ENCODE data around the gene CEP85L. TPM values are rescaled to one million over a fixed set of nuclear protein-coding genes. Genes with fewer than 3 reads are reported as not detected.

CEP85L gene
- total RNA-seq (2012; rRNA removed): 10.0 and 16.5 TPM in 2 replicates

- H3K27me3 ChIP-seq (ENCODE audit: control insufficient read depth, insufficient read depth, low read length): no peaks in the 10 kb centered on the region
- H3K4me1 ChIP-seq (ENCODE audit: control insufficient read depth, insufficient read depth, low read length): peaks cover 9% of the 10 kb centered on the region
- H3K36me3 ChIP-seq (ENCODE audit: insufficient read depth, low read length): no peaks in the 10 kb centered on the region
- peak within 1 kb of the TSS; percentile 100 for H3K4me3 ChIP-seq (ENCODE audit: low read length)
- peak within 1 kb of the TSS; percentile 99 for H3K9ac ChIP-seq (ENCODE audit: low read depth, low read length)
- peak within 1 kb of the TSS; percentile 85 for H3K4me2 ChIP-seq (ENCODE audit: low read length)
- H3K9me3 ChIP-seq (replicated peaks; ENCODE audit: low read length): no peaks in the 10 kb centered on the region
Observed at GRCh38 chr6:118651282-118652050, at the start of gene CEP85L. Gene CEP85L (minus strand): TSS chr6:118651591. CDS start chr6:118651269, 322 bp downstream.

GRCh38 chr6:118700531-118700930 lies 49.1 kb upstream of the CEP85L start:
- H3K9me3 ChIP-seq (replicated peaks; ENCODE audit: low read length): no peaks in the 10 kb centered on the region
- H3K4me3 ChIP-seq (ENCODE audit: low read length): no peak overlapping the region
- H3K27me3 ChIP-seq (ENCODE audit: control insufficient read depth, insufficient read depth, low read length): no peaks in the 10 kb centered on the region
- H3K9ac ChIP-seq (ENCODE audit: low read depth, low read length): no peak overlapping the region
- H3K4me1 ChIP-seq (ENCODE audit: control insufficient read depth, insufficient read depth, low read length): peaks cover 10% of the 10 kb centered on the region
- no peaks in the 10 kb centered on the region for H3K36me3 ChIP-seq (ENCODE audit: insufficient read depth, low read length)
- no peak overlapping the region for H3K4me2 ChIP-seq (ENCODE audit: low read length)

GRCh38 chr6:118697554-118697953 lies 46.2 kb upstream of the CEP85L start:
- no peaks in the 10 kb centered on the region for H3K36me3 ChIP-seq (ENCODE audit: insufficient read depth, low read length)
- H3K4me3 ChIP-seq (ENCODE audit: low read length): no peak overlapping the region
- H3K4me1 ChIP-seq (ENCODE audit: control insufficient read depth, insufficient read depth, low read length): no peaks in the 10 kb centered on the region
- no peaks in the 10 kb centered on the region for H3K9me3 ChIP-seq (replicated peaks; ENCODE audit: low read length)
- no peaks in the 10 kb centered on the region for H3K27me3 ChIP-seq (ENCODE audit: control insufficient read depth, insufficient read depth, low read length)
- H3K4me2 ChIP-seq (ENCODE audit: low read length): no peak overlapping the region
- no peak overlapping the region for H3K9ac ChIP-seq (ENCODE audit: low read depth, low read length)

GRCh38 chr6:118696271-118696670 lies 44.9 kb upstream of the CEP85L start:
- H3K4me2 ChIP-seq (ENCODE audit: low read length): no peak overlapping the region
- H3K36me3 ChIP-seq (ENCODE audit: insufficient read depth, low read length): no peaks in the 10 kb centered on the region
- H3K4me3 ChIP-seq (ENCODE audit: low read length): no peak overlapping the region
- H3K4me1 ChIP-seq (ENCODE audit: control insufficient read depth, insufficient read depth, low read length): no peaks in the 10 kb centered on the region
- H3K9me3 ChIP-seq (replicated peaks; ENCODE audit: low read length): no peaks in the 10 kb centered on the region
- no peak overlapping the region for H3K9ac ChIP-seq (ENCODE audit: low read depth, low read length)
- no peaks in the 10 kb centered on the region for H3K27me3 ChIP-seq (ENCODE audit: control insufficient read depth, insufficient read depth, low read length)

GRCh38 chr6:118693562-118693961 lies 42.2 kb upstream of the CEP85L start:
- Histone ChIP-seq H3K9me3 (replicated peaks; ENCODE audit: low read length) (no peaks in the 10 kb centered on the region), H3K27me3 (ENCODE audit: control insufficient read depth, insufficient read depth, low read length) (no peaks in the 10 kb centered on the region), H3K36me3 (ENCODE audit: insufficient read depth, low read length) (no peaks in the 10 kb centered on the region), H3K4me1 (ENCODE audit: control insufficient read depth, insufficient read depth, low read length) (no peaks in the 10 kb centered on the region), H3K4me3 (ENCODE audit: low read length) (no peak overlapping the region), H3K9ac (ENCODE audit: low read depth, low read length) (no peak overlapping the region), H3K4me2 (ENCODE audit: low read length) (no peak overlapping the region)

GRCh38 chr6:118685823-118686449 lies 34.5 kb upstream of the CEP85L start:
- no peaks in the 10 kb centered on the region for H3K4me1 ChIP-seq (ENCODE audit: control insufficient read depth, insufficient read depth, low read length)
- H3K36me3 ChIP-seq (ENCODE audit: insufficient read depth, low read length): no peaks in the 10 kb centered on the region

GRCh38 chr6:118683881-118684872 lies 32.8 kb upstream of the CEP85L start:
- H3K4me3 ChIP-seq (ENCODE audit: low read length): no peak overlapping the region
- no peak overlapping the region for H3K4me2 ChIP-seq (ENCODE audit: low read length)
- no peaks in the 10 kb centered on the region for H3K9me3 ChIP-seq (replicated peaks; ENCODE audit: low read length)
- no peak overlapping the region for H3K9ac ChIP-seq (ENCODE audit: low read depth, low read length)
- H3K4me1 ChIP-seq (ENCODE audit: control insufficient read depth, insufficient read depth, low read length): peaks cover 5% of the 10 kb centered on the region
- no peaks in the 10 kb centered on the region for H3K27me3 ChIP-seq (ENCODE audit: control insufficient read depth, insufficient read depth, low read length)
- no peaks in the 10 kb centered on the region for H3K36me3 ChIP-seq (ENCODE audit: insufficient read depth, low read length)

More at GRCh38 chr6:118685823-118686449, 34.5 kb upstream of the CEP85L start:
- no peaks in the 10 kb centered on the region for H3K9me3 ChIP-seq (replicated peaks; ENCODE audit: low read length)
- no peak overlapping the region for H3K4me2 ChIP-seq (ENCODE audit: low read length)
- no peak overlapping the region for H3K4me3 ChIP-seq (ENCODE audit: low read length)
- H3K9ac ChIP-seq (ENCODE audit: low read depth, low read length): no peak overlapping the region
- no peaks in the 10 kb centered on the region for H3K27me3 ChIP-seq (ENCODE audit: control insufficient read depth, insufficient read depth, low read length)

GRCh38 chr6:118680452-118681095 lies 29.2 kb upstream of the CEP85L start:
- H3K36me3 ChIP-seq (ENCODE audit: insufficient read depth, low read length): no peaks in the 10 kb centered on the region
- H3K9me3 ChIP-seq (replicated peaks; ENCODE audit: low read length): no peaks in the 10 kb centered on the region
- H3K4me2 ChIP-seq (ENCODE audit: low read length): no peak overlapping the region
- no peak overlapping the region for H3K4me3 ChIP-seq (ENCODE audit: low read length)
- peaks cover 9% of the 10 kb centered on the region for H3K4me1 ChIP-seq (ENCODE audit: control insufficient read depth, insufficient read depth, low read length)
- no peaks in the 10 kb centered on the region for H3K27me3 ChIP-seq (ENCODE audit: control insufficient read depth, insufficient read depth, low read length)
- H3K9ac ChIP-seq (ENCODE audit: low read depth, low read length): no peak overlapping the region

GRCh38 chr6:118679327-118679901 lies 28.0 kb upstream of the CEP85L start:
- H3K9ac ChIP-seq (ENCODE audit: low read depth, low read length): no peak overlapping the region
- H3K36me3 ChIP-seq (ENCODE audit: insufficient read depth, low read length): no peaks in the 10 kb centered on the region
- no peaks in the 10 kb centered on the region for H3K27me3 ChIP-seq (ENCODE audit: control insufficient read depth, insufficient read depth, low read length)
- H3K9me3 ChIP-seq (replicated peaks; ENCODE audit: low read length): no peaks in the 10 kb centered on the region
- H3K4me3 ChIP-seq (ENCODE audit: low read length): no peak overlapping the region
- peaks cover 9% of the 10 kb centered on the region for H3K4me1 ChIP-seq (ENCODE audit: control insufficient read depth, insufficient read depth, low read length)
- H3K4me2 ChIP-seq (ENCODE audit: low read length): no peak overlapping the region

- Histone ChIP-seq H3K36me3 (ENCODE audit: insufficient read depth, low read length) (no peaks in the 10 kb centered on the region), H3K4me3 (ENCODE audit: low read length) (no peak overlapping the region), H3K9ac (ENCODE audit: low read depth, low read length) (no peak overlapping the region), H3K27me3 (ENCODE audit: control insufficient read depth, insufficient read depth, low read length) (no peaks in the 10 kb centered on the region), H3K9me3 (replicated peaks; ENCODE audit: low read length) (no peaks in the 10 kb centered on the region), H3K4me1 (ENCODE audit: control insufficient read depth, insufficient read depth, low read length) (peaks cover 9% of the 10 kb centered on the region), H3K4me2 (ENCODE audit: low read length) (no peak overlapping the region)
Observed at GRCh38 chr6:118678866-118679265, 27.5 kb upstream of the CEP85L start.

Measured in skeletal muscle satellite cell (primary cell).